GM12878 (cell line): Measurements from ENCODE around the gene S100A4. TPM values are rescaled to one million over a fixed set of nuclear protein-coding genes. Genes with fewer than 3 reads are reported as not detected.

Source experiments
- ATAC-seq: fragments of 200-7000 bp; cut with Tn5 transposase; 3 replicates; pipeline ENCODE4 v1.9.1; 2020; ENCODE audit warnings: mild to moderate bottlenecking, moderate library complexity
- BruUV-seq: library from RNA; stranded (reverse); fragments of 400-500 nt; replicated peaks from 2 replicates; lab custom pipeline; 2021; lab: Mats Ljungman, UMichigan
- CTCF ChIA-PET: fragments of 300-600 bp; sonication (Branson Sonifier 250); formaldehyde crosslinking; extraction: SDS; loops from one replicate; lab custom pipeline; 2021; ENCODE audit warnings: inconsistent platforms; lab: Yijun Ruan, JAX
- POLR2A ChIA-PET: fragments of 350-600 bp; formaldehyde crosslinking; extraction: SDS; loops from one replicate; lab custom pipeline; 2021; ENCODE audit warnings: inconsistent platforms; lab: Charles Lee
- RAD21 ChIA-PET: fragments of 300-600 bp; sonication (Branson Sonifier 250); formaldehyde crosslinking; loops from one replicate; lab custom pipeline; 2023; ENCODE audit warnings: antibody characterized with exemption; ENCODE audit not compliant: unreplicated experiment; lab: Charles Lee
- SMC1A ChIA-PET: fragments of 300-600 bp; sonication (Branson Sonifier 250); formaldehyde crosslinking; loops from one replicate; lab custom pipeline; 2023; ENCODE audit not compliant: unreplicated experiment, uncharacterized antibody; lab: Charles Lee
- DNase-seq: peaks from one replicate; pipeline ENCODE4 v3.0.0-alpha.2; 2011; ENCODE audit warnings: low read depth, low spot score
- FAIRE-seq: peaks from 3 replicates; lab custom pipeline; 2011; peaks lifted over from hg19 to GRCh38; lab: Jason Lieb, UNC
- H2AFZ ChIP-seq: 2 replicates; pipeline ENCODE4 v1.6.0; 2011; ENCODE audit warnings: low read depth, low read length, control low read depth; ENCODE audit not compliant: control insufficient read depth
- H3K27ac ChIP-seq: 2 replicates; pipeline ENCODE4 v1.5.1; 2011; ENCODE audit warnings: control low read depth; ENCODE audit not compliant: control insufficient read depth, insufficient read depth
- H3K27me3 ChIP-seq, 2 experiments: replicated peaks in 1 of 2; 2 replicates each; pipeline versions ENCODE4 v1.6.0 to v1.6.1; 2011; ENCODE audit warnings: low read length in 1 of 2; ENCODE audit not compliant: control insufficient read depth in 2 of 2, insufficient read depth in 2 of 2
- H3K36me3 ChIP-seq, 2 experiments: 2 replicates each; pipeline ENCODE4 v1.5.1; 2011; ENCODE audit warnings: low read length in 1 of 2; ENCODE audit not compliant: control insufficient read depth in 2 of 2, insufficient read depth in 2 of 2
- H3K4me1 ChIP-seq: 2 replicates; pipeline ENCODE4 v1.6.1; 2011; ENCODE audit warnings: mild to moderate bottlenecking, low read length, moderate library complexity, mixed read lengths; ENCODE audit not compliant: control insufficient read depth, insufficient read depth
- H3K4me2 ChIP-seq: 2 replicates; pipeline ENCODE4 v1.6.0; 2011; ENCODE audit warnings: control low read depth; ENCODE audit not compliant: control insufficient read depth, insufficient read depth
- H3K4me3 ChIP-seq: fragments of 200-600 bp; sonication (generic); 2 replicates; pipeline ENCODE4 v1.5.1; 2016
- H3K79me2 ChIP-seq: 2 replicates; pipeline ENCODE4 v1.6.0; 2011; ENCODE audit warnings: low read length; ENCODE audit not compliant: control insufficient read depth, insufficient read depth
- H3K9ac ChIP-seq: 2 replicates; pipeline ENCODE4 v1.8.0; 2011; ENCODE audit warnings: low read length, control low read depth, mixed read lengths; ENCODE audit not compliant: control insufficient read depth, insufficient read depth
- H3K9me3 ChIP-seq: replicated peaks from 3 replicates; pipeline ENCODE4 v1.5.1; 2011; ENCODE audit warnings: mild to moderate bottlenecking, low read length; ENCODE audit not compliant: control insufficient read depth, insufficient read depth
- H4K20me1 ChIP-seq: 2 replicates; pipeline ENCODE4 v1.6.0; 2011; ENCODE audit not compliant: control insufficient read depth, insufficient read depth
- FOS ChIP-seq: IDR thresholded peaks from 3 replicates; pipeline ENCODE4 v1.6.1; 2011; ENCODE audit warnings: borderline replicate concordance; ENCODE audit not compliant: insufficient read length; ENCODE audit errors: extremely low read depth
- NR2C2 ChIP-seq: IDR thresholded peaks from 2 replicates; pipeline ENCODE4 v1.6.1; 2011; ENCODE audit warnings: borderline replicate concordance, low read depth; ENCODE audit not compliant: control insufficient read depth, insufficient read length
- WGBS: methylation state at CpG from one replicate; pipeline ENCODE4 v1.1.6; 2016; ENCODE audit warnings: low lambda C conversion rate; ENCODE audit not compliant: insufficient replicate concordance, insufficient coverage; ENCODE audit errors: missing lambda C conversion rate; 5-methylcytosine and 5-hydroxymethylcytosine counted together
- in situ Hi-C: fragments of 300-500 bp; cut with MboI; formaldehyde crosslinking; loops from 9 replicates; pipeline ENCODE4 v1.14.3; 2018; ENCODE audit warnings: mixed read lengths
- intact Hi-C: fragments of 100-400 bp; cut with micrococcal nuclease; formaldehyde crosslinking; loops from one replicate; pipeline ENCODE4 v1.14.2; 2022; ENCODE audit not compliant: unreplicated experiment
- polyA plus RNA-seq, 11 experiments: library from polyadenylated mRNA; depleted of rRNA in 4 of 11; unstranded in 6 of 11; stranded (reverse) in 5 of 11; fragments of >200 nt; fragmentation: Nextera tagmentation in 4 of 11; fragmentation: Illumina TruSeq in 1 of 11; extraction: Ambion mirVana in 4 of 11; extraction: Trizol in 1 of 11; gene quantifications; 1 replicate in 1 of 11; 2 replicates in 10 of 11; pipeline versions ENCODE4 v1.2.1 to v1.2.3, GENCODE V29; 2011 to 2016; ENCODE audit warnings: inconsistent platforms in 2 of 11, missing spikeins in 2 of 11, low read depth in 1 of 11
- total RNA-seq, 4 experiments: library from RNA; depleted of rRNA in 3 of 4; stranded (reverse); fragments of >200 nt in 3 of 4; fragmentation: Illumina TruSeq in 1 of 4; extraction: Trizol in 1 of 4; gene quantifications; 2 replicates each; pipeline versions ENCODE4 v1.2.1 to v1.2.3, GENCODE V29; 2013 to 2021
- TF ChIP-seq, protein P1 (sequence below): fragments of 450-650 bp; IDR thresholded peaks from 2 replicates; pipeline ENCODE4 v1.6.1; 2016; ENCODE audit warnings: mild to moderate bottlenecking, moderate library complexity, borderline replicate concordance

The S100A4 gene
- total and polyA plus RNA-seq, 10 of the 15 experiments (the other 5 are each of a cell fraction or from before 2014, with no cell fraction given) = 4.3 to 104 (median 27.3) TPM

- ATAC-seq (no peak), FAIRE-seq (no peak), DNase-seq (no peak)
- H3K4me3 ChIP-seq = no peak overlapping the region
- H4K20me1 ChIP-seq = no peaks in the 10 kb centered on the region
- H3K4me2 ChIP-seq = no peak overlapping the region
- TF ChIP-seq, protein P1, sequence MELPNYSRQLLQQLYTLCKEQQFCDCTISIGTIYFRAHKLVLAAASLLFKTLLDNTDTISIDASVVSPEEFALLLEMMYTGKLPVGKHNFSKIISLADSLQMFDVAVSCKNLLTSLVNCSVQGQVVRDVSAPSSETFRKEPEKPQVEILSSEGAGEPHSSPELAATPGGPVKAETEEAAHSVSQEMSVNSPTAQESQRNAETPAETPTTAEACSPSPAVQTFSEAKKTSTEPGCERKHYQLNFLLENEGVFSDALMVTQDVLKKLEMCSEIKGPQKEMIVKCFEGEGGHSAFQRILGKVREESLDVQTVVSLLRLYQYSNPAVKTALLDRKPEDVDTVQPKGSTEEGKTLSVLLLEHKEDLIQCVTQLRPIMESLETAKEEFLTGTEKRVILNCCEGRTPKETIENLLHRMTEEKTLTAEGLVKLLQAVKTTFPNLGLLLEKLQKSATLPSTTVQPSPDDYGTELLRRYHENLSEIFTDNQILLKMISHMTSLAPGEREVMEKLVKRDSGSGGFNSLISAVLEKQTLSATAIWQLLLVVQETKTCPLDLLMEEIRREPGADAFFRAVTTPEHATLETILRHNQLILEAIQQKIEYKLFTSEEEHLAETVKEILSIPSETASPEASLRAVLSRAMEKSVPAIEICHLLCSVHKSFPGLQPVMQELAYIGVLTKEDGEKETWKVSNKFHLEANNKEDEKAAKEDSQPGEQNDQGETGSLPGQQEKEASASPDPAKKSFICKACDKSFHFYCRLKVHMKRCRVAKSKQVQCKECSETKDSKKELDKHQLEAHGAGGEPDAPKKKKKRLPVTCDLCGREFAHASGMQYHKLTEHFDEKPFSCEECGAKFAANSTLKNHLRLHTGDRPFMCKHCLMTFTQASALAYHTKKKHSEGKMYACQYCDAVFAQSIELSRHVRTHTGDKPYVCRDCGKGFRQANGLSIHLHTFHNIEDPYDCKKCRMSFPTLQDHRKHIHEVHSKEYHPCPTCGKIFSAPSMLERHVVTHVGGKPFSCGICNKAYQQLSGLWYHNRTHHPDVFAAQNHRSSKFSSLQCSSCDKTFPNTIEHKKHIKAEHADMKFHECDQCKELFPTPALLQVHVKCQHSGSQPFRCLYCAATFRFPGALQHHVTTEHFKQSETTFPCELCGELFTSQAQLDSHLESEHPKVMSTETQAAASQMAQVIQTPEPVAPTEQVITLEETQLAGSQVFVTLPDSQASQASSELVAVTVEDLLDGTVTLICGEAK = no peak
- TF ChIP-seq NR2C2 = no peak
- TF ChIP-seq FOS = no peak
- in situ Hi-C loops = no loop called here
- no peak overlapping the region for H3K27ac ChIP-seq
- RAD21 ChIA-PET = no interaction called here
- H3K4me1 ChIP-seq = no peaks in the 10 kb centered on the region
- BruUV-seq = no TSS peak
- H3K9me3 ChIP-seq = no peaks in the 10 kb centered on the region
- SMC1A ChIA-PET = interaction anchor here (1.1 kb wide), 1 partner anchor 55 kb away, joined by 3 read pairs; no protein-coding TSS in a partner anchor
- intact Hi-C loops = loop anchor here (5.0 kb wide), 2 partner anchors 159 to 234 kb away; partner anchors contain the start of gene ILF2
- H3K27me3 ChIP-seq = no peaks in the 10 kb centered on the region
- H2AFZ ChIP-seq = no peak overlapping the region
- no peaks in the 10 kb centered on the region for H3K36me3 ChIP-seq
- POLR2A ChIA-PET = interaction anchor here (0.5 kb wide), 1 partner anchor 123 kb away, joined by 5 read pairs; no protein-coding TSS in a partner anchor
- H3K79me2 ChIP-seq = no peaks in the 10 kb centered on the region
- no peak overlapping the region for H3K9ac ChIP-seq
- CTCF ChIA-PET = interaction anchor here (0.8 to 4.5 kb wide), 2 partner anchors 18 to 56 kb away, joined by 3 to 31 read pairs; no protein-coding TSS in a partner anchor
- 33% methylated on average over 3 of the region's 3 CpGs for WGBS
These were observed 32.6 kb downstream of the S100A4 start for GRCh38 chr1:153513023-153513422.
